ENCODE measurements around the gene CMTM8. TPM values are rescaled to one million over a fixed set of nuclear protein-coding genes. Genes with fewer than 3 reads are reported as not detected.

The CMTM8 gene
- total and polyA plus RNA-seq, 2 experiments from 2014 or later, result 19.9 to 24.5 TPM

DNA sequence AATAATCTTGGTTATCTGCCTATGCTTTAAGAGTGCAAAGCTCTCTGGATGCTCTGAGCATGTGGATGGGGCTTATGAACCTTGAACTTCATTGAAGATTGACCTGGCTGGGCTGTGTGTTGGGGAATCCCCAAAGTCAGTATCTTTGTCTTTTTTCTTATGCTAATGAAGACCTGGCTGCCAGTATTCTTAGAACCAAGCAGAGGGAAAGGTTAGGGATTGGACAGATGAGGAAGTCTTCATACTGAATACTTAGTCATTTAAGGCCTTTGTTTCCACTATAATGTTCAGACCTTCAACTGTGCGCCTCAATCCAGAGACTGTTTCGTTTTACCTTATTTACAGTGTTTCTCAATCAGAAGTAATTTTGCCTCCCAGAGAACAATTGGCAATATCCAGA lies 110.7 kb downstream of the CMTM8 start:
- H2AFZ ChIP-seq, result no peak overlapping the region
- peaks cover 24% of the 10 kb centered on the region for H3K4me1 ChIP-seq (ENCODE audit: insufficient read depth)
- no peak overlapping the region for H3K4me3 ChIP-seq
- no peak overlapping the region for H3K4me3 Mint-ChIP-seq
- no peaks in the 10 kb centered on the region for H3K36me3 ChIP-seq (ENCODE audit: insufficient read depth)
- no peaks in the 10 kb centered on the region for H3K27me3 ChIP-seq (ENCODE audit: insufficient read depth)
- H3K9me2 ChIP-seq (ENCODE audit: insufficient read depth), result no peaks in the 10 kb centered on the region
- H4K20me1 ChIP-seq (replicated peaks; ENCODE audit: insufficient read depth), result peaks cover 2% of the 10 kb centered on the region; the same call in 1 of the 2 replicates
- no peaks in the 10 kb centered on the region for H3K36me3 Mint-ChIP-seq (ENCODE audit: low read depth)
- 0 out of 2 replicates have a peak overlapping the region, but pooled peaks have one; percentile 19 for H3K4me2 ChIP-seq
- DNase-seq (ENCODE audit: low spot score), result peak; percentile 67
- H3F3A ChIP-seq (replicated peaks; ENCODE audit: low read depth), result no peaks in the 10 kb centered on the region
- no peaks in the 10 kb centered on the region; the same call in 1 of the 2 replicates for H3K79me2 ChIP-seq (replicated peaks; ENCODE audit: insufficient read depth)
- peak; percentile 91 for ATAC-seq
- 0 out of 2 replicates have a peak overlapping the region, but pooled peaks have one; percentile 48 for H3K27ac Mint-ChIP-seq
- H3K27me3 Mint-ChIP-seq (ENCODE audit: insufficient read depth, low read depth, poor library complexity), result peaks cover 3% of the 10 kb centered on the region
- peaks cover 32% of the 10 kb centered on the region for H3K4me1 Mint-ChIP-seq
- H3K27ac ChIP-seq (ENCODE audit: low read depth), result no peak overlapping the region; the same call in 1 of the 2 replicates
- TF ChIP-seq, protein P1, sequence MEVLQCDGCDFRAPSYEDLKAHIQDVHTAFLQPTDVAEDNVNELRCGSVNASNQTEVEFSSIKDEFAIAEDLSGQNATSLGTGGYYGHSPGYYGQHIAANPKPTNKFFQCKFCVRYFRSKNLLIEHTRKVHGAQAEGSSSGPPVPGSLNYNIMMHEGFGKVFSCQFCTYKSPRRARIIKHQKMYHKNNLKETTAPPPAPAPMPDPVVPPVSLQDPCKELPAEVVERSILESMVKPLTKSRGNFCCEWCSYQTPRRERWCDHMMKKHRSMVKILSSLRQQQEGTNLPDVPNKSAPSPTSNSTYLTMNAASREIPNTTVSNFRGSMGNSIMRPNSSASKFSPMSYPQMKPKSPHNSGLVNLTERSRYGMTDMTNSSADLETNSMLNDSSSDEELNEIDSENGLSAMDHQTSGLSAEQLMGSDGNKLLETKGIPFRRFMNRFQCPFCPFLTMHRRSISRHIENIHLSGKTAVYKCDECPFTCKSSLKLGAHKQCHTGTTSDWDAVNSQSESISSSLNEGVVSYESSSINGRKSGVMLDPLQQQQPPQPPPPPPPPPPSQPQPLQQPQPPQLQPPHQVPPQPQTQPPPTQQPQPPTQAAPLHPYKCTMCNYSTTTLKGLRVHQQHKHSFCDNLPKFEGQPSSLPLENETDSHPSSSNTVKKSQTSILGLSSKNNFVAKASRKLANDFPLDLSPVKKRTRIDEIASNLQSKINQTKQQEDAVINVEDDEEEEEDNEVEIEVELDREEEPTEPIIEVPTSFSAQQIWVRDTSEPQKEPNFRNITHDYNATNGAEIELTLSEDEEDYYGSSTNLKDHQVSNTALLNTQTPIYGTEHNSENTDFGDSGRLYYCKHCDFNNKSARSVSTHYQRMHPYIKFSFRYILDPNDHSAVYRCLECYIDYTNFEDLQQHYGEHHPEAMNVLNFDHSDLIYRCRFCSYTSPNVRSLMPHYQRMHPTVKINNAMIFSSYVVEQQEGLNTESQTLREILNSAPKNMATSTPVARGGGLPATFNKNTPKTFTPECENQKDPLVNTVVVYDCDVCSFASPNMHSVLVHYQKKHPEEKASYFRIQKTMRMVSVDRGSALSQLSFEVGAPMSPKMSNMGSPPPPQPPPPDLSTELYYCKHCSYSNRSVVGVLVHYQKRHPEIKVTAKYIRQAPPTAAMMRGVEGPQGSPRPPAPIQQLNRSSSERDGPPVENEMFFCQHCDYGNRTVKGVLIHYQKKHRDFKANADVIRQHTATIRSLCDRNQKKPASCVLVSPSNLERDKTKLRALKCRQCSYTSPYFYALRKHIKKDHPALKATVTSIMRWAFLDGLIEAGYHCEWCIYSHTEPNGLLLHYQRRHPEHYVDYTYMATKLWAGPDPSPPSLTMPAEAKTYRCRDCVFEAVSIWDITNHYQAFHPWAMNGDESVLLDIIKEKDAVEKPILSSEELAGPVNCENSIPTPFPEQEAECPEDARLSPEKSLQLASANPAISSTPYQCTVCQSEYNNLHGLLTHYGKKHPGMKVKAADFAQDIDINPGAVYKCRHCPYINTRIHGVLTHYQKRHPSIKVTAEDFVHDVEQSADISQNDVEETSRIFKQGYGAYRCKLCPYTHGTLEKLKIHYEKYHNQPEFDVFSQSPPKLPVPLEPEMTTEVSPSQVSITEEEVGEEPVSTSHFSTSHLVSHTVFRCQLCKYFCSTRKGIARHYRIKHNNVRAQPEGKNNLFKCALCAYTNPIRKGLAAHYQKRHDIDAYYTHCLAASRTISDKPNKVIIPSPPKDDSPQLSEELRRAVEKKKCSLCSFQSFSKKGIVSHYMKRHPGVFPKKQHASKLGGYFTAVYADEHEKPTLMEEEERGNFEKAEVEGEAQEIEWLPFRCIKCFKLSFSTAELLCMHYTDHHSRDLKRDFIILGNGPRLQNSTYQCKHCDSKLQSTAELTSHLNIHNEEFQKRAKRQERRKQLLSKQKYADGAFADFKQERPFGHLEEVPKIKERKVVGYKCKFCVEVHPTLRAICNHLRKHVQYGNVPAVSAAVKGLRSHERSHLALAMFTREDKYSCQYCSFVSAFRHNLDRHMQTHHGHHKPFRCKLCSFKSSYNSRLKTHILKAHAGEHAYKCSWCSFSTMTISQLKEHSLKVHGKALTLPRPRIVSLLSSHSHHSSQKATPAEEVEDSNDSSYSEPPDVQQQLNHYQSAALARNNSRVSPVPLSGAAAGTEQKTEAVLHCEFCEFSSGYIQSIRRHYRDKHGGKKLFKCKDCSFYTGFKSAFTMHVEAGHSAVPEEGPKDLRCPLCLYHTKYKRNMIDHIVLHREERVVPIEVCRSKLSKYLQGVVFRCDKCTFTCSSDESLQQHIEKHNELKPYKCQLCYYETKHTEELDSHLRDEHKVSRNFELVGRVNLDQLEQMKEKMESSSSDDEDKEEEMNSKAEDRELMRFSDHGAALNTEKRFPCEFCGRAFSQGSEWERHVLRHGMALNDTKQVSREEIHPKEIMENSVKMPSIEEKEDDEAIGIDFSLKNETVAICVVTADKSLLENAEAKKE (CRISPR knock-in tag; IDR thresholded peaks at IDR 0.05), result peak; percentile 87
- no peak for TF ChIP-seq STAT1 (IDR thresholded peaks at IDR 0.05; ENCODE audit: unreplicated experiment)
- no peaks in the 10 kb centered on the region; the same call in 2 of the 3 replicates for H3K9me3 Mint-ChIP-seq

DNA sequence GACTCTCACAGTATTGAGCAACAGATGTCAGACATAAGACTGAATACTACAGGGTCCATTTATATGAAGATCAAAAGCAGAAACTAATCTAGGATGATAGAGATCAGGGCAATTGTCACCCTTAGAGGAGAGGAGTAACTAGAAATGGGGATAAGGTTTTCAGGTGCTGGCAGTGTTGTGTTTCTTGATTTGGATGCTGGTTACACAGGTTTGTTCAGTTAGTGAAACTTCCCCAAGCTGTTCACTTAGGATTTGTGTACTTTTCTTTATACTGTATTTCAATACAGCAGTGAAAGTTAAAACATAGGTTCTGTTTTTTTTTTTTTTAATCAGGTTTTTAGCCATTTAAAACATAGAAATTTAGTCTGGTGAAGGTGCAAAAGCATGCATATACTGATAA lies 114.1 kb downstream of the CMTM8 start:
- no peak overlapping the region for H3K27ac Mint-ChIP-seq
- no peaks in the 10 kb centered on the region for H3K36me3 Mint-ChIP-seq (ENCODE audit: low read depth)
- TF ChIP-seq, protein P1 (CRISPR knock-in tag; IDR thresholded peaks at IDR 0.05), result no peak
- TF ChIP-seq, protein P2, sequence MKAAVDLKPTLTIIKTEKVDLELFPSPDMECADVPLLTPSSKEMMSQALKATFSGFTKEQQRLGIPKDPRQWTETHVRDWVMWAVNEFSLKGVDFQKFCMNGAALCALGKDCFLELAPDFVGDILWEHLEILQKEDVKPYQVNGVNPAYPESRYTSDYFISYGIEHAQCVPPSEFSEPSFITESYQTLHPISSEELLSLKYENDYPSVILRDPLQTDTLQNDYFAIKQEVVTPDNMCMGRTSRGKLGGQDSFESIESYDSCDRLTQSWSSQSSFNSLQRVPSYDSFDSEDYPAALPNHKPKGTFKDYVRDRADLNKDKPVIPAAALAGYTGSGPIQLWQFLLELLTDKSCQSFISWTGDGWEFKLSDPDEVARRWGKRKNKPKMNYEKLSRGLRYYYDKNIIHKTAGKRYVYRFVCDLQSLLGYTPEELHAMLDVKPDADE (IDR thresholded peaks at IDR 0.05), result no peak

More for the DNA sequence above, 114.1 kb downstream of the CMTM8 start:
- ATAC-seq (no peak), DNase-seq (ENCODE audit: low spot score) (no peak)
- no peaks in the 10 kb centered on the region for H3F3A ChIP-seq (replicated peaks; ENCODE audit: low read depth)
- H3K4me3 ChIP-seq, result no peak overlapping the region
- Mint-ChIP-seq H3K27me3 (ENCODE audit: insufficient read depth, low read depth, poor library complexity) (peaks cover 5% of the 10 kb centered on the region), H3K4me1 (peaks cover 30% of the 10 kb centered on the region), H3K9me3 (no peaks in the 10 kb centered on the region), H3K4me3 (no peak overlapping the region)
- peaks cover 2% of the 10 kb centered on the region; the same call in 1 of the 2 replicates for H4K20me1 ChIP-seq (replicated peaks; ENCODE audit: insufficient read depth)
- peaks cover 18% of the 10 kb centered on the region for H3K4me1 ChIP-seq (ENCODE audit: insufficient read depth)
- H3K79me2 ChIP-seq (replicated peaks; ENCODE audit: insufficient read depth), result no peaks in the 10 kb centered on the region; the same call in 1 of the 2 replicates
- H3K36me3 ChIP-seq (ENCODE audit: insufficient read depth), result no peaks in the 10 kb centered on the region
- no peaks in the 10 kb centered on the region for H3K27me3 ChIP-seq (ENCODE audit: insufficient read depth)
- 0 out of 2 replicates have a peak, but pooled peaks cover 3% of the 10 kb centered on the region for H3K9me2 ChIP-seq (ENCODE audit: insufficient read depth)
- H2AFZ ChIP-seq, result no peak overlapping the region
- no peak overlapping the region for H3K4me2 ChIP-seq
- no peak overlapping the region for H3K27ac ChIP-seq (ENCODE audit: low read depth)
